BE2C (cell line): ENCODE measurements around the gene CDC14B.
A peak's percentile ranks its signal among the peaks of the same experiment; 100 is the strongest.

Experiments used
- DNase-seq: peaks from one replicate; pipeline ENCODE4 v3.0.0-alpha.2; 2020
- H3K27me3 ChIP-seq: fragments of 250-450 bp; sonication (Bioruptor Pico); 2 replicates; pipeline ENCODE4 v1.5.1; 2020; ENCODE audit warnings: mild to moderate bottlenecking
- H3K36me3 ChIP-seq: fragments of 250-450 bp; sonication (Bioruptor Pico); 2 replicates; pipeline ENCODE4 v1.5.1; 2020; ENCODE audit warnings: mild to moderate bottlenecking
- H3K4me1 ChIP-seq: fragments of 250-450 bp; sonication (Bioruptor Pico); 2 replicates; pipeline ENCODE4 v1.5.1; 2020
- H3K4me3 ChIP-seq: 2 replicates; pipeline ENCODE4 v1.5.1; 2011; ENCODE audit warnings: low read depth, low read length
- H3K9me3 ChIP-seq: fragments of 250-450 bp; sonication (Bioruptor Pico); 2 replicates; pipeline ENCODE4 v1.5.1; 2020
- TF ChIP-seq, protein P1 (sequence below): IDR thresholded peaks from 2 replicates; pipeline ENCODE4 v1.5.1; 2012; ENCODE audit warnings: mild to moderate bottlenecking, low read depth, low read length

Gene CDC14B

DNA sequence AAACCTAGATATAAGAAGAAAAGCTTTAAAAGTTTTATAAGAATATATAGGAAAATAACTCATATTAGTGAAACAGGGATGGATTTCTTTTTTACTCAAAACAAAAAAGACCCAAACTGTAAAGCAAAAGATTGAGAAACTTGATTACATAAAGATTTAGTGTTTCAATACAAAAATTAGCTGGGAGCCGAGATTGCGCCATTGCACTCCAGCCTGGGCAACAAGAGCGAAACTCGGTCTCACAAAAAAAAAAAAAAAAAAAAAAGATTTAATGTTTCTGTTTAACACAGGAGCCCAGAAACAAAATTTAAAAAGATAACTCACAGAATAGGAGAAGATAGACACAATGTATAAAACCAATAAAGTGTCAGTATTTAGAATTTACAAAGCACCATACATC is 45.2 kb downstream of the CDC14B start:
- Histone ChIP-seq H3K4me1 (no peaks in the 10 kb centered on the region), H3K9me3 (no peaks in the 10 kb centered on the region), H3K4me3 (no peak overlapping the region), H3K27me3 (no peaks in the 10 kb centered on the region), H3K36me3 (no peaks in the 10 kb centered on the region)
- TF ChIP-seq, protein P1, sequence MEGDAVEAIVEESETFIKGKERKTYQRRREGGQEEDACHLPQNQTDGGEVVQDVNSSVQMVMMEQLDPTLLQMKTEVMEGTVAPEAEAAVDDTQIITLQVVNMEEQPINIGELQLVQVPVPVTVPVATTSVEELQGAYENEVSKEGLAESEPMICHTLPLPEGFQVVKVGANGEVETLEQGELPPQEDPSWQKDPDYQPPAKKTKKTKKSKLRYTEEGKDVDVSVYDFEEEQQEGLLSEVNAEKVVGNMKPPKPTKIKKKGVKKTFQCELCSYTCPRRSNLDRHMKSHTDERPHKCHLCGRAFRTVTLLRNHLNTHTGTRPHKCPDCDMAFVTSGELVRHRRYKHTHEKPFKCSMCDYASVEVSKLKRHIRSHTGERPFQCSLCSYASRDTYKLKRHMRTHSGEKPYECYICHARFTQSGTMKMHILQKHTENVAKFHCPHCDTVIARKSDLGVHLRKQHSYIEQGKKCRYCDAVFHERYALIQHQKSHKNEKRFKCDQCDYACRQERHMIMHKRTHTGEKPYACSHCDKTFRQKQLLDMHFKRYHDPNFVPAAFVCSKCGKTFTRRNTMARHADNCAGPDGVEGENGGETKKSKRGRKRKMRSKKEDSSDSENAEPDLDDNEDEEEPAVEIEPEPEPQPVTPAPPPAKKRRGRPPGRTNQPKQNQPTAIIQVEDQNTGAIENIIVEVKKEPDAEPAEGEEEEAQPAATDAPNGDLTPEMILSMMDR, result no peak
- no peak for DNase-seq

DNA sequence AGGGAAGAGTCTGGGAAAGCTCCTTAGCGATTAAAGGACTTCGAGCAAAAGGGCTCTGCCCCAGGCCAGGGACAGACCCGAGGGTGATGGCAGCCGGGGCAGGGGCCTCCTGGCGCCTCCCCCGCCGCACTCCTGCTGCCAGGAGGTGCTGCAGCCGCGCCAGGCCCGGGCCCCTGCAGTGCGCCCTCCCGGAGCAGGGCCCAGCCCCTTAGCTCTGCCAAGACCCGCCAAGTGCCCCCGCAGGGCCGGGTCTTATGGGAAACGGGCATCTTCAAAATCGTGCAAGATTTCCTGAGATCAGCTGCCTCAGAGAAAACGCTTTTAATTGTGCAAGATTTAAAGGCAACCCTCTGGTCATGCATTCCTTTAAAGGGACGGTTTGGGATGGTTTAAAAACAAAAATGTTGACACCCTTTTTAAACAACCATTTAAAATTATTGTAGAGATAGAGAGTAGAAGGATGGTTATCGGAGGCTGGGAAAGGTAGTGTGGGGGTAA is 52.4 kb downstream of the CDC14B start:
- TF ChIP-seq, protein P1, result no peak
- DNase-seq, result peak; percentile 34
- peak overlapping the region; percentile 69 for H3K4me3 ChIP-seq
- no peaks in the 10 kb centered on the region for H3K9me3 ChIP-seq
- H3K4me1 ChIP-seq, result no peaks in the 10 kb centered on the region; the same call in 1 of the 2 replicates
- 0 out of 2 replicates have a peak, but pooled peaks cover 3% of the 10 kb centered on the region for H3K27me3 ChIP-seq
- no peaks in the 10 kb centered on the region for H3K36me3 ChIP-seq

DNA sequence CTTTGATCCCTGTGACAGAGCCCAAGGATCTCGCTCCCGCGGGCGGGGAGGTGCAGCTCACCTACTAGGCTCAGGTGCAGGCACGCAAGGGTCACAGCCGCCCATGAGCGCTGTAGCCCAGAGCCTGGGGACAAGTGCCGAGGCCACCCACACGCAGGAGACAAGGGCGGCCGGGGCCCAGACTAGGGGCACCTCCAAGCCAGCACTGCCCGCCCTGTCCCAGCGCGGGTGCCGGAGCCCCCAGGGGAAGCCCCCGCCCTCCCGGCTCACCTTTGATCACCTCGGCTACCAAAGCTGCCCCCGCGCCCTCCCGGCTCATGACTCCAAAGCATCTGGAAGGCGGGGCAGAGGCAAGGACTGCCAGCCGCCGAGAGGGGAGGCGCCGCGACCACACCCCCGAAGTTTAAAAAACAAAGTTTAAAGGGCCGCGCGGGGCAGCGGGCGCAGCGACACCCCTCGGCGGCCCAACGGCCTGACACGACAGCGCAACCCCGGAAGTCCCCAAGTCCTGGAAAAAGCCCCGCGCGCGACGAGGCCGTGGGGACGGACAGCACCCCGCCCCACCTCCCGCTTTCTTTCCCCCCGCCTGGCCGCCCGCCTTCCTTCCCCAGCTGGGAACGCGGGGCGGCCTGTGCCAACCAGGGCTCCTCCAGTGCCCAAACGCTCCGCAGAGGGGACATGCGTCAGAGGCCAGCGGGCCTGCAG is 53.0 kb downstream of the CDC14B start:
- TF ChIP-seq, protein P1, result peak; percentile 51
- H3K36me3 ChIP-seq, result no peaks in the 10 kb centered on the region
- H3K4me3 ChIP-seq, result peak overlapping the region; percentile 69
- peak; percentile 50 for DNase-seq
- H3K27me3 ChIP-seq, result 0 out of 2 replicates have a peak, but pooled peaks cover 3% of the 10 kb centered on the region
- no peaks in the 10 kb centered on the region; the same call in 1 of the 2 replicates for H3K4me1 ChIP-seq
- no peaks in the 10 kb centered on the region for H3K9me3 ChIP-seq

DNA sequence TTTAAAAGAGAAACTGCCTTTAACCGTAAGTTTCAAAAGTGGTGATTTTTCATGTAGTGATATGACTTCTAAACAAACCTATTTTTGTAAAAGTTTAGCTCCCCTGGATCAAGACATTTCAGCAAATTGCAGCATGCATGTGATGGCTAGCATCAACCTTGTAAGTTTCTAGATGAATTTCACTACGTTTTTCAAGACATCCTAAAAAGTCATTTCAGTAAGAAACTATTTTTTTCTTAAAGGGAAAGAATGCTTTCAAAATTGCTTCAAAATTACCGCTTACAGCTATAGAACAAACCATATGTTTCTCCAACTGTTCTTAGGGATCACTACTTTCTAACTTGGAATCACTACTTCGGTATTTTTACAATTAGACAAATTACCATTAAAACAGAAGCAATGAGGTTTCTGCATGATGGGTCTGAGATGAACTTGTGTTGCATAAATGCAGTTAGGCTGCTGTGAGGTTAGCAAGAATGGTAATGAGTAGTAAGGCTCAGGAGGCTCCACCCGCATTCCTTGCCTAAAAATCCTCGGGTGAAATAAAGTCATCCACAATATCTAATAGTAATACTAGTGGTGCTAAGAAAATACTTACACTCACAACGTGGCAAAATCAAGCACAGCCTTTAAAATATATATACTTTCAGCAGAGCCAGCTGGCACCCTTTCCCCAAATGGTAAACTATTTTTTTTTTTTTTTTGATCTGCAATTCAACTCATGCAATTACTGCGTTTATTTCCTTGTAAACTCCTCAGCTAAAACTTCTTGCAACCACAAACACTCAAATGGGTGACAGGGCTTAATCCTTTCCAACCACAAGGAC is 53.8 kb downstream of the CDC14B start:
- no peaks in the 10 kb centered on the region; the same call in 1 of the 2 replicates for H3K4me1 ChIP-seq
- DNase-seq, result no peak

DNA sequence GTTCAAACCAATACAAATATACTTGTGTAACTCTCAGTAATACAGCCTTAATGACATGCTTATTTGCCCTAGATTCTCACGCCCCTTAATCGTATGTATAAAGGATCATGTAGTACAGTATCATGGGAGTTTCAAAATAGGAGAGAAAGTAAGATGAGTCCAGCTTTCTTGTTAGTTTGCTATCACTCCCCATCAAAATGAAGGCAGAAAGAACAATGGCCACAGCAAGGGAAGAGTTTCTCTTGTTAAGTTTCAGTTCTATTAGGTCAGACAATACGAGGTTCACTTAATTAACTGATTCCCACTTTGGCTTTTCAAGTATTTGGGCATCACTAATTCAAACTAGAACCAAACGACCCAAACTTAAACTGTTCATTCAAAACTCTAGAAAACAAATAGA is 55.4 kb downstream of the CDC14B start:
- no peak for DNase-seq
- Histone ChIP-seq H3K36me3 (no peaks in the 10 kb centered on the region), H3K27me3 (0 out of 2 replicates have a peak, but pooled peaks cover 3% of the 10 kb centered on the region), H3K4me1 (no peaks in the 10 kb centered on the region; the same call in 1 of the 2 replicates), H3K9me3 (no peaks in the 10 kb centered on the region), H3K4me3 (no peak overlapping the region)
- TF ChIP-seq, protein P1, result no peak

More for the DNA sequence above, 53.8 kb downstream of the CDC14B start:
- Histone ChIP-seq H3K36me3 (no peaks in the 10 kb centered on the region), H3K4me3 (peak overlapping the region; percentile 69), H3K9me3 (no peaks in the 10 kb centered on the region), H3K27me3 (0 out of 2 replicates have a peak, but pooled peaks cover 3% of the 10 kb centered on the region)
- TF ChIP-seq, protein P1, result no peak
